GM13977 (cell line): Measurements from ENCODE around the gene MACROD2.
"Not testable (repeated sequence)": the region's sequence is repeated elsewhere in the genome, so short reads cannot be mapped to it uniquely, and the experiment has no call there.

Source experiments
- DNase-seq: peaks from one replicate; pipeline ENCODE4 v3.0.0; 2012; ENCODE audit warnings: low spot score
- in situ Hi-C: fragments of 300-500 bp; cut with MboI; formaldehyde crosslinking; loops from one replicate; pipeline ENCODE4 v1.12.0; 2022; ENCODE audit warnings: low sequenced_read_pairs, low pct_unique_long_range_greater_than_20kb, mixed read lengths, inconsistent platforms; ENCODE audit not compliant: unreplicated experiment
- TF ChIP-seq, protein P1 (sequence below): IDR thresholded peaks from 2 replicates; pipeline ENCODE4 v1.5.1; 2012; ENCODE audit warnings: mild to moderate bottlenecking, control low read depth; ENCODE audit not compliant: insufficient read depth; ENCODE audit errors: extremely low read depth, missing control alignments

The MACROD2 gene

DNA sequence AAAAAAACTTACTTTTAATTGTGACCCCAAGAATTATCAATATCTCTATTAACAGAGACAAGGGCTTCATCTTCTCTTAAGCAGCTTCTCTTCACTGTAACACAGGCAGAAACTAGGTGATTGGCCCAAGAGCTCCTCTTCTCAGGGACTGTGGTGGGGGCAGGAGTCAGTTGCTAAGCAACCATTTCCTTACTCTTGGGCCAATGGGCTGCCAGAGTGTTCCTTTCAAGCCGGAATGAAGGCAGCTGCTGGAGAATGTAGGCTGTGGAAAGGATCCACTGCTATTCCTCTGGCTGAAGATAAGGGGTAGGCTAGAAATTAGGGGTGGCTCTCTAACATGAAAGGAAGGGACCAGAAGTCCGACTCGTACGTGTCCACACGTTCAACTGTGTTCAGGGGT, 4.9 kb upstream of the MACROD2 start, which contains the start of gene SEL1L2:
Gene SEL1L2 (minus strand): TSS at position 150 of the 400 bp plus-strand sequence. CDS start 80 bp downstream, at position 70.
- in situ Hi-C loops, result no loop called here
- DNase-seq, result no peak
- TF ChIP-seq, protein P1, sequence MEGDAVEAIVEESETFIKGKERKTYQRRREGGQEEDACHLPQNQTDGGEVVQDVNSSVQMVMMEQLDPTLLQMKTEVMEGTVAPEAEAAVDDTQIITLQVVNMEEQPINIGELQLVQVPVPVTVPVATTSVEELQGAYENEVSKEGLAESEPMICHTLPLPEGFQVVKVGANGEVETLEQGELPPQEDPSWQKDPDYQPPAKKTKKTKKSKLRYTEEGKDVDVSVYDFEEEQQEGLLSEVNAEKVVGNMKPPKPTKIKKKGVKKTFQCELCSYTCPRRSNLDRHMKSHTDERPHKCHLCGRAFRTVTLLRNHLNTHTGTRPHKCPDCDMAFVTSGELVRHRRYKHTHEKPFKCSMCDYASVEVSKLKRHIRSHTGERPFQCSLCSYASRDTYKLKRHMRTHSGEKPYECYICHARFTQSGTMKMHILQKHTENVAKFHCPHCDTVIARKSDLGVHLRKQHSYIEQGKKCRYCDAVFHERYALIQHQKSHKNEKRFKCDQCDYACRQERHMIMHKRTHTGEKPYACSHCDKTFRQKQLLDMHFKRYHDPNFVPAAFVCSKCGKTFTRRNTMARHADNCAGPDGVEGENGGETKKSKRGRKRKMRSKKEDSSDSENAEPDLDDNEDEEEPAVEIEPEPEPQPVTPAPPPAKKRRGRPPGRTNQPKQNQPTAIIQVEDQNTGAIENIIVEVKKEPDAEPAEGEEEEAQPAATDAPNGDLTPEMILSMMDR, result no peak

DNA sequence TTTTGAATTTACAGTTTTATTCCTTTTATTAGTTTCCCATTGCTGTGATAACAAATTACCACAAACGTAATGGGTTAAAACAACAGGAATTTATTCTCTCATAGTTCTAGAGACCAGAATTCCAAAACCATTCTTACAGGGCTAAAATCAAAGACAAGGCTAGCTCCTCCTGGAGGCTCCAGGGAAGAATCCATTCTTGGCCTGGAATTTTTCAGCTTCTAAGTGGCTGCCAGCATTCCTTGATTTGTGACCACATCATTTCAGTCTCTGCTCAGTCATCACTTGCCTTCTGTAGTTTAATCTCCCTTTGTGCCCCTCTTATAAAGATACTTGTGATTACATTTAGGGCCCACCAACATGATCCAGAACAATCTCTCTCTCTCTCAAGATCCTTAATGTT, 4.0 kb upstream of the MACROD2 start:
- TF ChIP-seq, protein P1, result no peak
- no peak for DNase-seq

DNA sequence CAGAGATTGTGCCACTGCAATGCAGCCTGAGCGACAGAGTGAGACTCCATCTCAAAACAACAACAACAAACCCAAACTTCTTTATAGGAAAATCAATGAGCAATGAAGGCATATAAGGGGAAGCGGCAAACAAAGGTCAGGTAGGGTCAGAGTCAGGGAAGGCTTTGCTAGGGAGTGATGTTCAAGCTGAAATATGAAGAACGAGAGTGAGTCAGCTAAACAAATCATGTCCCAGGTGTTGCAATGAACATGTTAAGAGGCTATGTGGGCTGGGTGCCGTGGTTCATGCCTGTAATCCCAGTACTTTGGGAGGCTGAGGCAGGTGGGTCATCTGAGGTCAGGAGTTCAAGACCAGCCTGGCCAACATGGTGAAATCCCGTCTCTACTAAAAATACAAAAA, 3.4 kb upstream of the MACROD2 start:
- in situ Hi-C loops, DNase-seq: not testable (repeated sequence)

More for the DNA sequence above, 4.0 kb upstream of the MACROD2 start:
- in situ Hi-C loops, result no loop called here

DNA sequence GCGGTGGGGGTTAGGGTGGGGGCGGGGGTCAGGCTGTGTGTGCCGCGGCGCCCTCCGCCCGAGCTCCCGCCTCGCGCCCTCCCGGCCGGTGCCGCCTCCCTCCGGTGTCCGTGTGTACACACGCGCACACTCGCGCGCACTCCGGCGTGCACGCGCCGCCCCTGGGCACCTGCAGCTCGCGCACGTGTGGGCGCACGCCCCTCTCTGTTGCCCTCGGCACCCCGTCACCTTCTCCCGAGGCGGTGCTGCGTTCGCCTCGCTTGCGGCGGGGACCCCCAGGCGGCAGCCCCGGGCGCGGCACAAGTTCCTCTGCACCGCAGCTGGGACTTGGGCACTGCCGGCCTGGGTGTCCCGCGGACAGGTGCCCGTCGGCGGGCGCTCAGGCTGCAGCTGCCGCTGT, 525 bp downstream of the MACROD2 start:
- no peak for DNase-seq
- in situ Hi-C loops, result no loop called here

DNA sequence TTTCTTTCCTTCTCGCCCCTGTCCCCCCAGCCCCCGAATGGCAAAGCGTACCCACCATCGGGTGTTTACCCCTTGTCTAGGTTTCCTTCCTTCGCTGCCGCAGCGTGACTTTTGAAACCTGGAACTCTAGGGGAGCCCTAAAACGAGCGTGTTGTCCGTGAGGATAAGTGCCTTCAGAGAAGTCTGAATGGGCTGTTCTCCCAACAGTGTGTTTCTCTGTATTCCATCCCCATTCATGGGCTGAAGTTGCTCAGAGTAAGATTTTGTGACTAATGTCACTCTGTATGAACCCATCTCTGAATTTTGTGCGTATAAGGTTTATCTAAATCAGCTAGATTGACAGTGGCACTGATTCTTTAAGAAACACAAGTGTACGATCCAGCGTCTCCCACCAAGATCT, 949 bp downstream of the MACROD2 start:
- in situ Hi-C loops, result no loop called here
- DNase-seq, result no peak
- TF ChIP-seq, protein P1, result no peak

More for the DNA sequence above, 525 bp downstream of the MACROD2 start:
- TF ChIP-seq, protein P1, result no peak

DNA sequence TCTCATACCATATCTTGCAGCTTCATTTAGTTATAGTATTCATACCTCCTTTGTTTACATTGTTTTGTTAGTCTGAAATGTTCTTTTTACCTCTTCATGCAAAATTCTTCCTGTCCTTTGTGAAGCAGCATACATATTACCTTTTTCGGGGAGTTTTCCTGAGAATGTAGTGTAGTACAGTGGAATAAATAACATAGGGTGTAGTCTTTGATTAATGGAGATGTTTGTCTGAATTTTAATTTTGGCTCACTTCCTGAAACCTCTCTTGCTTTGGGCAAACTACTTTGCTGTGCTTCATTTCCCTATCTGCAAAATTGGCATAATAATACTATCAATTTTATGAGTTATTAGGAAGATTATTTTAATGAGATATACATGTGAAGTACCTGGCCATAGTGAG, 5.6 kb downstream of the MACROD2 start:
- no peak for DNase-seq
- TF ChIP-seq, protein P1, result no peak
- in situ Hi-C loops, result no loop called here

DNA sequence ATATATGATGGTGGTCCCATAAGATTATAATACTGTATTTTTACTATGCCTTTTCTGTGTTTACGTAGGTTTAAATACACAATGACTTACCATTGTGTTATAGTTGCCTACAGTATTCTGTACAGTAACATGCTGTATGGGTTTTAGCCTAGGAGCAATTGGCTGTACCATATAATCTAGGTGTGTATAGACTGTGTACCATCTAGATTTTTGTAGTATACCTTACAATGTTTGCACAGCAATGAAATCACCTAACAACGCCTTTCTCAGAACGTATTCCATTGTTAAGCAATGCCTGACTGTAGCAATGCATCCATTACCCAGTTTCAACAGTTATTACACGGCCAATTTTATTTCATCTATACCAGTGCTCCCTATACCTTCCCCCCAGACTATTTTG, 10.7 kb downstream of the MACROD2 start:
- TF ChIP-seq, protein P1, result no peak
- DNase-seq, result no peak

More for the DNA sequence above, 10.7 kb downstream of the MACROD2 start:
- in situ Hi-C loops, result no loop called here
